OCI-LY1 (cell line): ENCODE data around the gene GNPTG.

ENCODE experiments used
- H2AFZ ChIP-seq: fragments of 200-600 bp; sonication (generic), shearing (Covaris generic); 2 replicates; pipeline ENCODE4 v1.6.0; 2014; ENCODE audit warnings: antibody characterized with exemption, mild to moderate bottlenecking, low read length
- H3F3A ChIP-seq: fragments of 200-600 bp; sonication (generic), shearing (Covaris generic); 2 replicates; pipeline ENCODE4 v1.6.0; 2014; ENCODE audit warnings: mild to moderate bottlenecking, antibody characterized with exemption, low read length, moderate library complexity; ENCODE audit not compliant: insufficient read depth
- H3K27ac ChIP-seq: fragments of 200-600 bp; sonication (generic); 2 replicates; pipeline ENCODE4 v1.5.1; 2014; ENCODE audit warnings: low read length, mixed run types, mild to moderate bottlenecking, low read depth; ENCODE audit not compliant: poor library complexity, severe bottlenecking
- H3K27me3 ChIP-seq: fragments of 200-600 bp; sonication (generic); 2 replicates; pipeline ENCODE4 v1.6.0; 2014; ENCODE audit warnings: antibody characterized with exemption, mild to moderate bottlenecking, low read length, moderate library complexity; ENCODE audit not compliant: insufficient read depth
- H3K36me3 ChIP-seq: fragments of 200-600 bp; sonication (generic); 2 replicates; pipeline ENCODE4 v1.6.1; 2014; ENCODE audit warnings: mild to moderate bottlenecking, antibody characterized with exemption, low read length, moderate library complexity, mixed read lengths; ENCODE audit not compliant: insufficient read depth
- H3K4me1 ChIP-seq: fragments of 200-600 bp; sonication (generic); 2 replicates; pipeline ENCODE4 v1.5.1; 2014; ENCODE audit warnings: mild to moderate bottlenecking, low read length, moderate library complexity; ENCODE audit not compliant: insufficient read depth, severe bottlenecking
- H3K4me2 ChIP-seq: fragments of 200-600 bp; sonication (generic), shearing (Covaris generic); 2 replicates; pipeline ENCODE4 v1.6.1; 2014; ENCODE audit warnings: low read length
- H3K4me3 ChIP-seq: fragments of 200-600 bp; sonication (generic); 2 replicates; pipeline ENCODE4 v1.5.1; 2014; ENCODE audit warnings: low read length, low read depth, mild to moderate bottlenecking, mixed read lengths; ENCODE audit not compliant: poor library complexity, severe bottlenecking
- H3K79me2 ChIP-seq: fragments of 200-600 bp; shearing (Covaris generic); 2 replicates; pipeline ENCODE4 v1.6.1; 2016; ENCODE audit warnings: mixed run types, low read length, mixed read lengths; ENCODE audit not compliant: insufficient read depth
- H3K9ac ChIP-seq: fragments of 200-600 bp; sonication (generic), shearing (Covaris generic); 2 replicates; pipeline ENCODE4 v1.6.1; 2014; ENCODE audit warnings: mild to moderate bottlenecking, low read length, mixed read lengths
- H3K9me2 ChIP-seq: fragments of 200-600 bp; sonication (generic), shearing (Covaris generic); 2 replicates; pipeline ENCODE4 v1.6.1; 2014; ENCODE audit warnings: low read depth, mild to moderate bottlenecking, low read length, mixed read lengths
- H3K9me3 ChIP-seq: fragments of 200-600 bp; shearing (Covaris generic); 2 replicates; pipeline ENCODE4 v1.6.1; 2014; ENCODE audit warnings: low read length, mixed read lengths
- H4K20me1 ChIP-seq: fragments of 200-600 bp; sonication (generic), shearing (Covaris generic); 2 replicates; pipeline ENCODE4 v1.6.0; 2016; ENCODE audit warnings: mild to moderate bottlenecking, low read length; ENCODE audit not compliant: insufficient read depth
- CTCF ChIP-seq: fragments of 200-600 bp; sonication (generic), shearing (Covaris generic); IDR thresholded peaks from 2 replicates; pipeline ENCODE4 v1.5.1; 2017; ENCODE audit warnings: mild to moderate bottlenecking, antibody characterized with exemption, low read length, moderate library complexity, mixed read lengths
- EZH2 ChIP-seq: fragments of 200-600 bp; sonication (generic), shearing (Covaris generic); IDR thresholded peaks from 2 replicates; pipeline ENCODE4 v1.8.0; 2017; ENCODE audit warnings: borderline replicate concordance, mixed run types, mild to moderate bottlenecking, antibody characterized with exemption, low read length, moderate library complexity, mixed read lengths

The GNPTG gene

GRCh38 chr16:1330260-1330914, 21.3 kb upstream of the GNPTG start:
- Histone ChIP-seq H3K9me3 (no peaks in the 10 kb centered on the region), H3K4me3 (peak overlapping the region; percentile 55), H3K4me2 (no peak overlapping the region), H3K9ac (no peak overlapping the region), H4K20me1 (no peaks in the 10 kb centered on the region), H3F3A (no peaks in the 10 kb centered on the region), H3K27ac (peak overlapping the region; percentile 93), H2AFZ (no peak overlapping the region), H3K4me1 (peaks cover 45% of the 10 kb centered on the region), H3K79me2 (no peaks in the 10 kb centered on the region), H3K27me3 (0 out of 2 replicates have a peak, but pooled peaks cover 5% of the 10 kb centered on the region), H3K36me3 (peaks cover 2% of the 10 kb centered on the region; the same call in 1 of the 2 replicates), H3K9me2 (no peaks in the 10 kb centered on the region)
- TF ChIP-seq CTCF (peak; percentile 79), EZH2 (no peak)

GRCh38 chr16:1330931-1331711, 20.6 kb upstream of the GNPTG start:
- Histone ChIP-seq H3K36me3 (no peaks in the 10 kb centered on the region), H3K9me3 (no peaks in the 10 kb centered on the region), H4K20me1 (no peaks in the 10 kb centered on the region), H3K79me2 (no peaks in the 10 kb centered on the region), H3F3A (no peaks in the 10 kb centered on the region), H3K4me2 (peak overlapping the region; percentile 75), H3K27me3 (0 out of 2 replicates have a peak, but pooled peaks cover 10% of the 10 kb centered on the region), H3K4me1 (peaks cover 39% of the 10 kb centered on the region), H3K4me3 (peak overlapping the region; percentile 55), H3K27ac (peak overlapping the region; percentile 93), H3K9me2 (no peaks in the 10 kb centered on the region), H3K9ac (peak overlapping the region; percentile 39; the same call in 1 of the 2 replicates), H2AFZ (no peak overlapping the region)
- TF ChIP-seq EZH2 (no peak), CTCF (no peak)

- H3K4me3 ChIP-seq = peak overlapping the region; percentile 55
- peak overlapping the region; percentile 39; the same call in 1 of the 2 replicates for H3K9ac ChIP-seq
- H3F3A ChIP-seq = no peaks in the 10 kb centered on the region
- peaks cover 31% of the 10 kb centered on the region for H3K4me1 ChIP-seq
- H3K9me2 ChIP-seq = no peaks in the 10 kb centered on the region
- H2AFZ ChIP-seq = no peak overlapping the region
- no peak for TF ChIP-seq EZH2
- TF ChIP-seq CTCF = no peak
- H3K79me2 ChIP-seq = no peaks in the 10 kb centered on the region
- peaks cover 16% of the 10 kb centered on the region; the same call in 1 of the 2 replicates for H3K27me3 ChIP-seq
- H3K36me3 ChIP-seq = no peaks in the 10 kb centered on the region
- H3K4me2 ChIP-seq = peak overlapping the region; percentile 75
- H4K20me1 ChIP-seq = no peaks in the 10 kb centered on the region
- H3K27ac ChIP-seq = peak overlapping the region; percentile 93
- no peaks in the 10 kb centered on the region for H3K9me3 ChIP-seq
Measured at GRCh38 chr16:1331712-1332617, 19.8 kb upstream of the GNPTG start.
